M059J (cell line): ENCODE results near the gene TNKS2. TPM values are rescaled to one million over a fixed set of nuclear protein-coding genes. Genes with fewer than 3 reads are reported as not detected.

Experiments used
- DNase-seq: peaks from one replicate; pipeline ENCODE4 v3.0.0-alpha.2; 2012; ENCODE audit warnings: low read depth
- total RNA-seq: library from RNA; depleted of rRNA; stranded (reverse); fragments of >200 nt; shearing (Covaris generic); gene quantifications from 2 replicates; pipeline ENCODE4 v1.2.3, GENCODE V29; 2014; rRNA removed

TNKS2 gene
- total RNA-seq, 1 experiment from 2014 or later: 30.0 TPM

DNA sequence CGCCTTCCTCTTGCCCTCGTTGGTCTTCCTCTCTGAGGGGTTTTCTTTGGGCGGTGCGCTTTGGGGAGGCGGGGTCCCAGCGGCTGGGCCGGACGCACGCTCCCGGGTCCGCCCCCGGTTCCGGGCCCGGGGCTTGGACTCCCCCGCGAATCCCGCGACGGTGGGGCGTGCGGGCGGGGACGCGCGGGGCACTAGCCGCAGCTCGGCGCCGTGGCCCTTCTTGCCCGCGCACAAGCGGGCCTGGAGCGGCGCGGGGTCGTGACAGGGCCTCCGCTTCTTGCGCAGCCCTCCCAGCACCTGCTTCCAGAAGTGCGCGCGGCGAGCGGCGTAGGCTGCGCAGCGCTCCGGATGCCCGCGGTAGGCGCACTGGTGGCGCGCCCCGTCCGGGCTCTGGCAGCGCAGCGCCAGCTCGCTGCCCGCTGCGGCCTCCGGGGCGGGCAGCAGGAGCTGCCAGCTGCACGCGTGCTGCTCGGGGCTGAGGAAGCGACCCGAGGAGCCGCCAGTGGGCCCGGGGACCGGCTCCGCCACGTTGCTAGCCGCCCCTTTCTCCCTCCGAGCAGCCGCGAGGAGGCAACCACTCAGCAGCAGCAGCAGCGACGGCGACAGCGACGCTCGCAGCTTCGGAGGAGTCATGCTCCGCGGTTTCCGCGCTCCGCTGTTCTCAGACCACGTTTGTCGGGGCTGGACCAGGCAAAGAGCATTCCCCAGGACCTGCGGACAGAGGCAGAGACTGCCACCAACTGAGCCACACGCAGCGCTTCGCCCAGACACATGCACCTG, 110.3 kb downstream of the TNKS2 start:
- DNase-seq: peak; percentile 83

DNA sequence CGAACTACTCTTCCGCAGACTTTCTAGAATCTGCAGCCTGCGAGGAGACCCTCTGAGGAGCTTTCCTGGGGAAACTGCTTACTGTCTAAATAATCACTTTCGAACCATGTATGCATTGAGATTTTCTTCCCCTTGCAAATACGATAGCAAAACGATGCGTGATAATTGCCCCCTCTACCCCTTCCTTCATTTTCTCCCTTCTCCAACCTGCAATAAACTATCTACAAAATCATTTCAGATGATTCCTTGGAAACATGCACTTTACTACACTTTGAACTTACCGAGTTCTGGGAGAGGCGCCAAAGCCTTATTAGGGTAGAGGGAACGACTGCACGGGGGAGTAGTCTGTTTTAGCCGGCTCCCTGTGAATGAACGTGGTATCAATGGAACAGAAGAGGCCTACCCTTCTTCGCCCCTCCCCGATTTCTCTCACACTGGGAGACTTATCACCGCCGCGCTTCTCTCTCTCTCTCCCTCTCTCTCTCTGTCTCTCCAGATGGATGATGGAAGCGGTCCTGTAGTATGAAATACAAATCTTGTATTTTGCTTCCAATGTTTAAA, 111.0 kb downstream of the TNKS2 start, which contains the start of gene FGFBP3:
Gene FGFBP3 (minus strand): TSS at position 370 of the 561 bp plus-strand sequence. CDS start 517 bp downstream, outside the sequence.
- peak; percentile 62 for DNase-seq

DNA sequence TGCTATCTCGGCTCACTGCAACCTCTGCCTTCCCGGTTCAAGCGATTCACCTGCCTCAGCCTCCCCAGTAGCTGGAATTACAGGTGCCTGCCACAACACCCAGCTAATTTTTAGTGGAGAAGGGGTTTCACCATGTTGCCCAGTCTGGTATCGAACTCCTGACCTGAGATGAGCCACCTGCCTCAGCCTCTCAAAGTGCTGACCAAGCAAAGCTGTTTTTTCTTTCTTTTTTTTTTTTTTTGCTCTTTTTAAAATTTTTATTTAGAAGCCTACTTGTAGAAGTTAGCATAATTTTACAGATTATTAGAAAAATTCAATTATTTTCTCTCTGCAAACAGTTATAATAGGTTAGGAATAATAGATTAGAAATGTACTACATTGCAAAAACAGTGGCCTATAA, 112.2 kb downstream of the TNKS2 start:
- DNase-seq: no peak

Other genes with a start within 250 kb of the TNKS2 start
- 15.9 and 18.1 TPM in 2 replicates for gene PPP1R3C, start 165.4 kb upstream of the TNKS2 start, total RNA-seq
- gene FGFBP3, start 111.1 kb downstream of the TNKS2 start, total RNA-seq: 0.05 and 0.94 TPM in 2 replicates
- 11.2 and 16.6 TPM in 2 replicates for gene BTAF1, start 125.3 kb downstream of the TNKS2 start, total RNA-seq